Uterus (tissue), 4 donors: ENCODE data around the gene RANBP17. TPM values are rescaled to one million over a fixed set of nuclear protein-coding genes. Genes with fewer than 3 reads are reported as not detected.
"Not testable (repeated sequence)": the region's sequence is repeated elsewhere in the genome, so short reads cannot be mapped to it uniquely, and the experiment has no call there.

Experiments used
- DNase-seq, 2 donors: peaks; one replicate each; pipeline ENCODE4 v3.0.0-alpha.2; 2019 to 2020
- H3K27ac ChIP-seq, 2 donors: fragments of 200-600 bp; sonication (generic); 1 replicate in 1 of 2; 2 replicates in 1 of 2; pipeline ENCODE4 v1.5.1; 2016 to 2018
- H3K27me3 ChIP-seq, 2 donors: fragments of 200-600 bp; sonication (generic); one replicate each; pipeline ENCODE4 v1.5.1; 2018 to 2019; ENCODE audit warnings: control low read depth in 1 of 2
- H3K36me3 ChIP-seq, 2 donors: fragments of 200-600 bp; sonication (generic); one replicate each; pipeline ENCODE4 v1.5.1; 2019; ENCODE audit warnings: control low read depth in 1 of 2
- H3K4me1 ChIP-seq, 2 donors: fragments of 200-600 bp; sonication (generic); one replicate each; pipeline ENCODE4 v1.5.1; 2018 to 2019; ENCODE audit warnings: control low read depth in 1 of 2
- H3K4me3 ChIP-seq, 2 donors: fragments of 200-600 bp; sonication (generic); 1 replicate in 1 of 2; 2 replicates in 1 of 2; pipeline ENCODE4 v1.5.1; 2018 to 2019; ENCODE audit warnings: mild to moderate bottlenecking in 1 of 2
- H3K9me3 ChIP-seq, 2 donors: fragments of 200-600 bp; sonication (generic); one replicate each; pipeline ENCODE4 v1.5.1; 2019; ENCODE audit warnings: control low read depth in 1 of 2
- CTCF ChIP-seq, 4 experiments: fragments of 200-600 bp in 2 of 4; fragments of 450-650 bp in 2 of 4; sonication (generic) in 2 of 4; IDR thresholded peaks; one replicate each; pipeline ENCODE4 v1.5.1; 2016 to 2019; ENCODE audit warnings: antibody characterized with exemption in 4 of 4, mild to moderate bottlenecking in 2 of 4, moderate library complexity in 1 of 4
- POLR2A ChIP-seq, 2 donors: fragments of 450-650 bp; IDR thresholded peaks; one replicate each; pipeline ENCODE4 v1.6.1; 2016; ENCODE audit warnings: antibody characterized with exemption in 2 of 2, mild to moderate bottlenecking in 1 of 2, moderate library complexity in 1 of 2
- intact Hi-C: fragments of 100-400 bp; cut with DNase I; formaldehyde crosslinking; loops from one replicate; pipeline ENCODE4 v1.15.1; 2023; ENCODE audit warnings: low total_unique reads
- total RNA-seq, 4 donors: library from RNA; depleted of rRNA in 3 of 4; stranded (reverse); fragments of >200 nt in 3 of 4; gene quantifications; one replicate each; pipeline versions ENCODE4 v1.1.0 to v1.2.4, GENCODE V29; 2014 to 2023
- donor health status: DM: yes; HTN: yes; CAD: no.

Gene RANBP17
- total RNA-seq, 4 donors from 2014 or later, result 1.8 to 72.8 (median 7.6) TPM

GRCh38 chr5:170913573-170913972 is 51.8 kb downstream of the RANBP17 start:
- intact Hi-C loops, result no loop called here
- no peaks in the 10 kb centered on the region for H3K4me1 ChIP-seq
- H3K9me3 ChIP-seq, result no peaks in the 10 kb centered on the region
- no peak overlapping the region for H3K4me3 ChIP-seq
- TF ChIP-seq POLR2A (IDR thresholded peaks at IDR 0.05) (no peak), CTCF (IDR thresholded peaks at IDR 0.05) (no peak)
- DNase-seq, result no peak
- no peaks in the 10 kb centered on the region for H3K36me3 ChIP-seq
- H3K27ac ChIP-seq, result no peak overlapping the region
- H3K27me3 ChIP-seq, result no peaks in the 10 kb centered on the region

GRCh38 chr5:170917113-170917512 is 55.3 kb downstream of the RANBP17 start:
- Histone ChIP-seq H3K36me3 (no peaks in the 10 kb centered on the region), H3K9me3 (no peaks in the 10 kb centered on the region), H3K27ac (no peak overlapping the region), H3K4me3 (no peak overlapping the region), H3K4me1 (no peaks in the 10 kb centered on the region), H3K27me3 (no peaks in the 10 kb centered on the region)
- DNase-seq, result no peak
- intact Hi-C loops, result no loop called here
- TF ChIP-seq CTCF (IDR thresholded peaks at IDR 0.05) (no peak), POLR2A (IDR thresholded peaks at IDR 0.05) (no peak)

GRCh38 chr5:170920196-170920595 is 58.4 kb downstream of the RANBP17 start:
- intact Hi-C loops, result no loop called here
- DNase-seq, result no peak
- no peaks in the 10 kb centered on the region for H3K9me3 ChIP-seq
- H3K27me3 ChIP-seq, result no peaks in the 10 kb centered on the region
- TF ChIP-seq POLR2A (IDR thresholded peaks at IDR 0.05), result no peak
- no peak for TF ChIP-seq CTCF (IDR thresholded peaks at IDR 0.05)
- no peaks in the 10 kb centered on the region for H3K4me1 ChIP-seq
- H3K27ac ChIP-seq, result no peak overlapping the region
- H3K4me3 ChIP-seq, result no peak overlapping the region
- H3K36me3 ChIP-seq, result no peaks in the 10 kb centered on the region

- intact Hi-C loops, H3K4me1 ChIP-seq, H3K27ac ChIP-seq, H3K36me3 ChIP-seq, H3K9me3 ChIP-seq, H3K27me3 ChIP-seq, H3K4me3 ChIP-seq, DNase-seq: not testable (repeated sequence)
These were observed 60.5 kb downstream of the RANBP17 start for GRCh38 chr5:170922331-170922730.

GRCh38 chr5:170923910-170924620 is 62.2 kb downstream of the RANBP17 start:
- Histone ChIP-seq H3K27me3 (no peaks in the 10 kb centered on the region), H3K27ac (no peak overlapping the region), H3K9me3 (no peaks in the 10 kb centered on the region), H3K36me3 (no peaks in the 10 kb centered on the region), H3K4me3 (no peak overlapping the region), H3K4me1 (no peaks in the 10 kb centered on the region)
- TF ChIP-seq POLR2A (IDR thresholded peaks at IDR 0.05) (no peak), CTCF (IDR thresholded peaks at IDR 0.05) (no peak)
- no peak for DNase-seq
- intact Hi-C loops, result no loop called here

- H3K27ac ChIP-seq, H3K4me3 ChIP-seq, H3K4me1 ChIP-seq, H3K27me3 ChIP-seq, H3K9me3 ChIP-seq, intact Hi-C loops, H3K36me3 ChIP-seq, DNase-seq: not testable (repeated sequence)
These were observed 73.9 kb downstream of the RANBP17 start for GRCh38 chr5:170935534-170936218.
